A673 (cell line): ENCODE data around the gene DRAM1.

Experiments used
- EZH2 ChIP-seq: fragments of 200-600 bp; sonication (generic); IDR thresholded peaks from 2 replicates; pipeline ENCODE4 v1.6.1; 2017; ENCODE audit warnings: borderline replicate concordance, low read depth, mild to moderate bottlenecking, mixed read lengths, antibody characterized with exemption, low read length; ENCODE audit not compliant: poor library complexity, severe bottlenecking
- TF ChIP-seq, protein P1 (sequence below): fragments of 300-800, 200-600 bp; sonication (generic); conservative IDR thresholded peaks from 2 replicates; pipeline ENCODE4 v1.5.1; 2017; ENCODE audit warnings: low read depth, mild to moderate bottlenecking, antibody characterized with exemption, low read length, moderate library complexity, mixed read lengths

DNA sequence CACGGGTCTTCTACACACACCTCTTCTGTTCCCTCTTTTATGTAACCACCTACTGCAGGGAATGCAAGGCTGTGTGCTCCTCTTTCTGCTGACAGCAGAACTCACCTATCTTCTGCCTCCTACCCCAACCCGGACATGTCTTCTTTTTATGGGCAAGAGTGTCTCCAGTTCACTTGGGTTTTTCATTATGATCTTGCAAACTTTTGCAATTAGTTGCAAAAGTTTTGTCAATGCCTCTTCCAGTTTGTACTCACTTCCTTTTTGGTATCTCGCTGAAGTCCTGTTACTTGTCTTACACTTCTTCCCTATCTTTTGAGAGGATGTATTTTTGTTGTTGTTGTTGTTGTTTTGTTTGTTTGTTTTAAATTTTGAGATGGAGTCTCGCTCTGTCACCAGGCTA is 50.6 kb downstream of the DRAM1 start:
- TF ChIP-seq, protein P1, sequence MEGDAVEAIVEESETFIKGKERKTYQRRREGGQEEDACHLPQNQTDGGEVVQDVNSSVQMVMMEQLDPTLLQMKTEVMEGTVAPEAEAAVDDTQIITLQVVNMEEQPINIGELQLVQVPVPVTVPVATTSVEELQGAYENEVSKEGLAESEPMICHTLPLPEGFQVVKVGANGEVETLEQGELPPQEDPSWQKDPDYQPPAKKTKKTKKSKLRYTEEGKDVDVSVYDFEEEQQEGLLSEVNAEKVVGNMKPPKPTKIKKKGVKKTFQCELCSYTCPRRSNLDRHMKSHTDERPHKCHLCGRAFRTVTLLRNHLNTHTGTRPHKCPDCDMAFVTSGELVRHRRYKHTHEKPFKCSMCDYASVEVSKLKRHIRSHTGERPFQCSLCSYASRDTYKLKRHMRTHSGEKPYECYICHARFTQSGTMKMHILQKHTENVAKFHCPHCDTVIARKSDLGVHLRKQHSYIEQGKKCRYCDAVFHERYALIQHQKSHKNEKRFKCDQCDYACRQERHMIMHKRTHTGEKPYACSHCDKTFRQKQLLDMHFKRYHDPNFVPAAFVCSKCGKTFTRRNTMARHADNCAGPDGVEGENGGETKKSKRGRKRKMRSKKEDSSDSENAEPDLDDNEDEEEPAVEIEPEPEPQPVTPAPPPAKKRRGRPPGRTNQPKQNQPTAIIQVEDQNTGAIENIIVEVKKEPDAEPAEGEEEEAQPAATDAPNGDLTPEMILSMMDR = no peak
- no peak for TF ChIP-seq EZH2
